Peyer's patch (tissue), 4 donors: ENCODE measurements around the gene MME.

Source experiments
- POLR2A ChIP-seq, 2 donors: fragments of 450-650 bp; IDR thresholded peaks; one replicate each; pipeline ENCODE4 v1.5.1; 2017; ENCODE audit warnings: antibody characterized with exemption in 2 of 2, mild to moderate bottlenecking in 2 of 2, moderate library complexity in 2 of 2
- TF ChIP-seq, protein P1 (sequence below), 6 experiments: fragments of 450-650 bp in 4 of 6; fragments of 200-600 bp in 2 of 6; sonication (generic) in 1 of 6; IDR thresholded peaks; one replicate each; pipeline ENCODE4 v1.5.1; 2017 to 2019; ENCODE audit warnings: antibody characterized with exemption in 6 of 6, mild to moderate bottlenecking in 3 of 6, moderate library complexity in 1 of 6

- TF ChIP-seq, protein P1, sequence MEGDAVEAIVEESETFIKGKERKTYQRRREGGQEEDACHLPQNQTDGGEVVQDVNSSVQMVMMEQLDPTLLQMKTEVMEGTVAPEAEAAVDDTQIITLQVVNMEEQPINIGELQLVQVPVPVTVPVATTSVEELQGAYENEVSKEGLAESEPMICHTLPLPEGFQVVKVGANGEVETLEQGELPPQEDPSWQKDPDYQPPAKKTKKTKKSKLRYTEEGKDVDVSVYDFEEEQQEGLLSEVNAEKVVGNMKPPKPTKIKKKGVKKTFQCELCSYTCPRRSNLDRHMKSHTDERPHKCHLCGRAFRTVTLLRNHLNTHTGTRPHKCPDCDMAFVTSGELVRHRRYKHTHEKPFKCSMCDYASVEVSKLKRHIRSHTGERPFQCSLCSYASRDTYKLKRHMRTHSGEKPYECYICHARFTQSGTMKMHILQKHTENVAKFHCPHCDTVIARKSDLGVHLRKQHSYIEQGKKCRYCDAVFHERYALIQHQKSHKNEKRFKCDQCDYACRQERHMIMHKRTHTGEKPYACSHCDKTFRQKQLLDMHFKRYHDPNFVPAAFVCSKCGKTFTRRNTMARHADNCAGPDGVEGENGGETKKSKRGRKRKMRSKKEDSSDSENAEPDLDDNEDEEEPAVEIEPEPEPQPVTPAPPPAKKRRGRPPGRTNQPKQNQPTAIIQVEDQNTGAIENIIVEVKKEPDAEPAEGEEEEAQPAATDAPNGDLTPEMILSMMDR (IDR thresholded peaks at IDR 0.05): no peak
- no peak for TF ChIP-seq POLR2A (IDR thresholded peaks at IDR 0.05)
These were observed 32.4 kb upstream of the MME start for GRCh38 chr3:155047672-155048071.
